Ammon's horn (tissue), 1 donor: Measurements from ENCODE around the gene INO80C.

ENCODE experiments used
- DNase-seq: peaks from one replicate; pipeline ENCODE4 v3.0.0-alpha.2; 2016; ENCODE audit warnings: low spot score

Gene INO80C

DNA sequence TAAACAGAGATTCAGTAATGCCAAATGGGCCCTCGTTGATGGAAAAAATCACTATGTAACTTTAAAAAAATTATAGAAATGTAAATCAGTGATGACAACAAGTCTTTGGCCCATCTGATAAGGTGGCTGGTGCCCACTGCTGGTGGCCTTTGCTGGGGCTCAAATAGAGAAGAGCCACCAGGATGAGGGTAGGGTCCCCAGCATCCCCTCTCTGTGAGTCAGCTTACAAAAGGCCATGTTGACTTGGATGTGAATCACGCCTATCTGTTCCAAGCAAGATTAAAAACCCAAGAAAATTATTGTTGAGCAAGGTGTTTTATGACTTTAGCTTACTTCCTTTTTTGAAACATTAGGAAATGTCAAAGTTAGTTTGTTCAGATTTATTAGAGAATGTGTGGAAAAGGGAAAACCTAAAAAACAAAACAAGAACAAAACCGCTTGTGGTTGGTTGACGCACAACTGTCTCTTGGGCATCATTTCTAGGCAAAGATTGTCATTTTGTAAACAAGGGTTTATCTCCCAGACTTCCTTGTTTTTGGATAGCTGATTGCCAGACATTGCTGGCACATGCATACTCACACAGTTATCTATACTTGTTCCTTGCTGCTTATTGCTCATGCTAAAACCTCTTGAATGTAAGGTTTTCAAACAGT is 66.9 kb downstream of the INO80C start:
- no peak for DNase-seq

DNA sequence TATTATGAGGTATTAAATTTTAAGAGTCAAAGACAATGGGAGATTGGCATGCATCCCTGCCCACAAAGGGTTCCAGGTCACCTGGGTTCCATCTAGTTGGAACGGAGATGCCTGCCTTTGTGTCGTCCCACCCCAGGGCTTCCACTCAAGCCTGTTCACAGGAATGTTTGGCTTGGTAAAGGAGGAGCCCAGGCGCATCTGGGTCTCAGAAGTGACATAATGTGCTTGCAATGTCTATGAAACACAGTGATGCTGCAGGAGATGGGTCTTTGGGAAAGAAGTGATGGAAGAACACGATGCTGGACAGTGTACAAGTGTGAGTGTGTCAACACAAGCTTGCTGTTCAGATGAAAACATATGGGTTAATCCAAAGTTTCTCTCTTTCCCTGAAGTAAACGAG is 71.0 kb downstream of the INO80C start:
- DNase-seq = no peak

DNA sequence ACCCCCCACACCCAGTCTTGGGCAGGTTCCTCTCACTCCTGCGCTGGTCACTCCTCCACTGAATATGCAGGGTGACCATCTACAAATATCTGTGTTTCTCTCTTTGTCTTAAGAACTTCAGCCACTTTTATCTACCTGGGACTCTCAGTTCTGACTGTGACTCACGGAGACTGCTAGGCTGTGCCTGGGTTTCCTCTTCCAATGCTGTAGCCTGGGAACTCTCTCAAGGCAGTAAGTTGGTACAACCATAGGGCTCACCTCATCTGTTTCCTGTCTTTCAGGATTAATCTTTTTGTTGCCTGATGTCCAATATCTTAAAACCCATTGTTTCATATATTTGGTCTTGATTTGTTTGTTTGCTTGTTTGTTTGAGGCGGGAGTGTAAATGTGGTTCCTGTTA is 73.4 kb downstream of the INO80C start:
- DNase-seq = no peak

- DNase-seq = no peak
Measured at GRCh38 chr18:35422237-35422636, 75.5 kb downstream of the INO80C start.

DNA sequence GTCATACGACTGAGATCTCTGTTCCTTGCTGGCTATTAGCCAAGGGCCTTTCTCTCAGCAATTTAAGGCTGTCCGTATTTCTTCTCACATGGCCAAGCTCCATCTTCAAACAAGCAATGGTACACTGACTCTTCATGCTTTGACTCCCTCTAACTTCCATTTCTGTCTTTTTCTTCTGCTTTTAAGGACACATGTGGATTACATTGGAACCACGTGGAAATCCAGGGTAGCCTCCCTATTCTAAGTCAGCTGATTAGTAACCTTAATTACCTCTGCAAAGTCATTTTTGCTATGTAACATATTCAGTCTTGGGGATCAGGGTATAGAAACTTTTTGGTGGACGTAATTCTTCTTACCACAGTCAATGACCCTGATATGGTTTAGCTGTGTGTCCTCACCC is 79.2 kb downstream of the INO80C start:
- no peak for DNase-seq
